DND-41 (cell line): Measurements from ENCODE around the gene GRAPL.
"Not testable (repeated sequence)": the region's sequence is repeated elsewhere in the genome, so short reads cannot be mapped to it uniquely, and the experiment has no call there.

Experiments used
- ATAC-seq: fragments of 200-7000 bp; cut with Tn5 transposase; 3 replicates; pipeline ENCODE4 v1.9.1; 2021; ENCODE audit warnings: low read depth; ENCODE audit not compliant: insufficient read depth
- DNase-seq: peaks from one replicate; pipeline ENCODE4 v3.0.0-alpha.2; 2020
- H2AFZ ChIP-seq: 2 replicates; pipeline ENCODE4 v1.6.0; 2012; ENCODE audit warnings: low read depth, low read length
- H3K27ac ChIP-seq: 2 replicates; pipeline ENCODE4 v1.5.1; 2012; ENCODE audit warnings: low read length, inconsistent platforms
- H3K27me3 ChIP-seq: fragments of 200-600 bp; sonication (generic); 2 replicates; pipeline ENCODE4 v1.6.0; 2012; ENCODE audit warnings: low read length, mild to moderate bottlenecking, inconsistent platforms; ENCODE audit not compliant: insufficient read depth, poor library complexity
- H3K36me3 ChIP-seq: 2 replicates; pipeline ENCODE4 v1.5.1; 2012; ENCODE audit warnings: low read length, inconsistent platforms; ENCODE audit not compliant: insufficient read depth
- H3K4me1 ChIP-seq: 2 replicates; pipeline ENCODE4 v1.5.1; 2012; ENCODE audit warnings: mild to moderate bottlenecking, low read length; ENCODE audit not compliant: insufficient read depth
- H3K4me2 ChIP-seq: 2 replicates; pipeline ENCODE4 v1.6.0; 2012; ENCODE audit warnings: mild to moderate bottlenecking, moderate library complexity, low read length, inconsistent platforms; ENCODE audit not compliant: insufficient read depth
- H3K4me3 ChIP-seq, 2 experiments: fragments of 200-600 bp in 1 of 2; shearing (Covaris generic) in 1 of 2; 2 replicates each; pipeline ENCODE4 v1.5.1; 2012 to 2016; ENCODE audit warnings: inconsistent platforms in 2 of 2, low read length in 2 of 2, mild to moderate bottlenecking in 2 of 2, low read depth in 1 of 2, moderate library complexity in 1 of 2
- H3K79me2 ChIP-seq: 2 replicates; pipeline ENCODE4 v1.6.0; 2012; ENCODE audit warnings: low read length, inconsistent platforms; ENCODE audit not compliant: insufficient read depth
- H3K9ac ChIP-seq: 2 replicates; pipeline ENCODE4 v1.6.0; 2012; ENCODE audit warnings: low read depth, mild to moderate bottlenecking, inconsistent platforms, low read length, moderate library complexity
- H3K9me3 ChIP-seq: 2 replicates; pipeline ENCODE4 v1.5.1; 2012; ENCODE audit warnings: low read length, moderate library complexity, mild to moderate bottlenecking, inconsistent platforms; ENCODE audit not compliant: insufficient read depth, severe bottlenecking
- H4K20me1 ChIP-seq: 2 replicates; pipeline ENCODE4 v1.6.0; 2012; ENCODE audit warnings: low read length; ENCODE audit not compliant: insufficient read depth

GRAPL gene

DNA sequence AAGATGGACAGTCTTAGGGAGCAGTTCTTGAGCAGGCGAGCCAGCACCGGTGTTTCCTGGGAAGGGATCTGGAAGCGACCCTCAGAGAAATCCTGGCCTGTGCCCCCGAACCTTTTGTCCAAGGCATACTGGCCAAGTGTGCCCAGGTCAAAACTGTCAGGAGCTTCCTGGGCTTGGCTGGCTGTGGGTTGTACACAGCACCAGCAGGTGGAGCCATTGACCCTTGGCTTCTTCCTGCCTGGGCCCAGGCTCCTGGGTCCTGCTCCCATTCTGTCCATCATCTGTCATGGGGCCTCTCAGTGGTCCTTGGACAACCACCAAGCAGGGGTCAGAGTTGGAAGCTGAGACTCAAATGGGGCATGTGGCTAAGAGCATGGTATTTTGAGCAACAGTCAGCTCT, 15.0 kb downstream of the GRAPL start:
- H3K4me2 ChIP-seq, H3K27me3 ChIP-seq, ATAC-seq, H3K4me3 ChIP-seq, H3K4me1 ChIP-seq, H2AFZ ChIP-seq, H4K20me1 ChIP-seq, H3K9ac ChIP-seq, H3K9me3 ChIP-seq, H3K79me2 ChIP-seq, H3K36me3 ChIP-seq, H3K27ac ChIP-seq, DNase-seq: not testable (repeated sequence)

DNA sequence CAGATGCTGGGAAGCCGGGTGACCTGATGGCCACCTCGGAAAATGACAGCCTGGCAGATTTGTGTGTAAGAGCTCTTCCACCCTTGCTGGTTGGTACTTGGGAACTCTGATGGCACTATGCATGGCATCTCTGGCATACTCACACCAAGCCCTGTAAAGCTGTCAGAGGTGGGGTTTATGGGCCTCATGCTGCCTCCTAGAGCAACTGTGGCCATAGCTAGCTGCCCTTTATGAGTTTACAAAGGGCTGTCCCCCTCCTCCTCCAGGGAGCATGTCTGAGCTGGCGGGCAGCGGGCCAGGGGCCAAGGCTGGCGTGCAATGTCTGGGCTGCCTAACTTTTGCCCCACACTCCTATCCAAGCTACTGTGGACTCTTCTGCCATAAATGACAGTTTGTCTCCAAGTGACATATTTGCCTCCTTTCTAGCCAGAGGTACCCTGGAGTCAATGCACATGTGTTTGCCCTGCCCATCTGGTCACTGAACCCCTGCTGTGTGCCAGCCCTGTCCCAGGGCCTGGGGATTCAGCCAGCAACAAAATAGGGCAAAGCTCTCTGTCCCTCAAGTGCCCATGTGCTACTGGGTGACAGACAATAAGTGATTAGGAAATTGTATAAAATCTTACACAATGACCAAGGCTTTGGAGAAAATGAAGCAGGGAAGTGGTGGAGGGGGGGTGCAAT, 15.8 kb downstream of the GRAPL start:
- H4K20me1 ChIP-seq, H3K27me3 ChIP-seq, H3K27ac ChIP-seq, DNase-seq, H3K4me2 ChIP-seq, H3K79me2 ChIP-seq, H3K36me3 ChIP-seq, H3K9me3 ChIP-seq, H3K4me1 ChIP-seq, ATAC-seq, H3K9ac ChIP-seq, H3K4me3 ChIP-seq, H2AFZ ChIP-seq: not testable (repeated sequence)

DNA sequence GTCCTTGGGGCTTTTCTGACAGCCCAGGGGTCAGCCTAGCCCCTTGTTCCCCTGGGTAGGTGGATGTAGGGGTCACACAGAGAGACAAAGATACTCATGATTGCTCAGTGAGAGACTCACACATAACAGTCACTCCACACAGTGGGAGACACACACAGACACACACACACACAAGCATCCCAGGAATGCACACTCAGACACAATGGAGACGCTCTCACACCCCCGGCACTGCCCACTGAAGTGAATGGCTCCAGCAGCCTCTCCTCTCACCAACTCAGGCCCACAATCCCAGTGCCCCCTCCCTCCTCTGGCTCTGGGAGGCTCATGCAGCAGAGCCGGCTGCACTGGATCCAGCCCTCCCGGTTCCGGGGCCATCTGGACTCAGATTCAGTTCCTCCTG, 17.0 kb downstream of the GRAPL start:
- H3K9me3 ChIP-seq, H3K4me1 ChIP-seq, H3K4me2 ChIP-seq, H3K27me3 ChIP-seq, H3K27ac ChIP-seq, H3K79me2 ChIP-seq, H4K20me1 ChIP-seq, H2AFZ ChIP-seq, H3K36me3 ChIP-seq, H3K9ac ChIP-seq, H3K4me3 ChIP-seq, ATAC-seq, DNase-seq: not testable (repeated sequence)

DNA sequence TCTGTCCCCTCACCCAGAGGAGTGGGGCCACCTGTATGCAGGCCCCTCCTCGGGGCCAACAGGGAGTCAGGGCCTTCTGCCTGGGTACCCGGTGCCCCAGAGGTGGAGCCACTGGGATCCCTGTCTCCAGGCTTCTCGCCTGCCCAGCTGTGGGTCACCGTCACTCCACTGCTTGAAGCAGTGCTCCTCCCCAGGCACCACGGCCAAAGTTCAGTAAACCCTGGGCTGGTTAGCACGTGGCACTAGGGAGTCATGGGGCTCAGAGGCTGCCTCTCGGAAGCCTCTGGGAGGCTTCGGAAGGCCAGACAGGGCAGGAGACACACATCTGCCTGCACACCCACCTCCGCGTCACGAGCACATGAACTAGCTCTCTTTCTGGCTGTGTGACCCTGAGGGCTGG, 18.1 kb downstream of the GRAPL start:
- not testable (repeated sequence) for H3K4me2 ChIP-seq, H3K9ac ChIP-seq, H2AFZ ChIP-seq, ATAC-seq, H3K79me2 ChIP-seq, H3K27ac ChIP-seq, H3K9me3 ChIP-seq, H3K4me3 ChIP-seq, H3K27me3 ChIP-seq, H4K20me1 ChIP-seq, H3K4me1 ChIP-seq, H3K36me3 ChIP-seq, DNase-seq

DNA sequence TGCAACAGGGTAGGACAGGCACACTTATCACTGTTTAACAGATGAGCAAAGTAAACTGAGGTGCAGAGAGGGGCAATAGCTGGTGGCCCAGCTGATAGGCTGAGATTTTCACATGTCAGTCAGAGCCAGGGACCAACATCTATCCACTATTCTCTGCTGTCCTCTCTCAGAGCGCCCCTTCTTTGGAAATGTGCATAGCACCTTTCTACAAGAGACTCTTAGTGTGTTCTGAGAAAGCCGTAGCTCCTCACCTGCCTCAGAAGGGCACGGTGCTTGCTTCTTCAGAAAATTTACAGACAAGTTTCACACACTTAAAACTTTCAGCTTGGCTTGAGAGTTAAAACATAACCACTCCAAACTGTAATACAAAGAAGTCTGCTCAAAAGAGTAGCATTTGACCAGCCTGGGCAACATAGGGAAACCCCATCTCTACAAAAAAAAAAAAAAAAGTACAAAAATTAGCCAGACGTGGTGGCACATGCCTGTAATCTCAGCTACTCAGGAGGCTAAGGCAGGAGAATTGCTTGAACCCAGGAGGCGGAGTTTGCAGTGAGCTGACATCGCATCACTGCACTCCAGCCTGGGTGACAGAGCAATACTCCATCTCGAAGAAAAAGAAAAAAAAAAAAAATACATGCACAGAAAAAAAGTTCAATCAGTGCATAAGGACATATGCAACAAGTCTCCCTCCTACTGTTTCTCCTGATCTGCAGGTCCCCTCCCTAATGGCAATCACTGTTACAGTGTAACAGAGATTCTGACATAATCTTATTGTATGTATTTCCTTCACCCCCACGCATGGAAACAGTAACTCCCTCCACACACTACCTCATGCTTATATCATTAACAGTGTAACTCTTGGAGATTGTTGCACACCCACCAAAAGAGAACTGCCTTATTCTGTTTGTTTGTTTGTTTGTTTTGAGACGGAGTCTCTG, 23.6 kb downstream of the GRAPL start:
- ATAC-seq, H3K4me3 ChIP-seq, H3K27ac ChIP-seq, DNase-seq, H3K79me2 ChIP-seq, H3K36me3 ChIP-seq, H2AFZ ChIP-seq, H3K4me1 ChIP-seq, H3K27me3 ChIP-seq, H3K9ac ChIP-seq, H3K9me3 ChIP-seq, H3K4me2 ChIP-seq, H4K20me1 ChIP-seq: not testable (repeated sequence)

- ATAC-seq, H3K9ac ChIP-seq, DNase-seq, H3K36me3 ChIP-seq, H3K4me2 ChIP-seq, H2AFZ ChIP-seq, H3K9me3 ChIP-seq, H3K4me1 ChIP-seq, H3K79me2 ChIP-seq, H3K27me3 ChIP-seq, H3K4me3 ChIP-seq, H3K27ac ChIP-seq, H4K20me1 ChIP-seq: not testable (repeated sequence)
These were observed 30.2 kb downstream of the GRAPL start for GRCh38 chr17:19157628-19158027.

GRCh38 chr17:19158478-19158877, 31.1 kb downstream of the GRAPL start:
- ATAC-seq, DNase-seq, H4K20me1 ChIP-seq, H2AFZ ChIP-seq, H3K4me2 ChIP-seq, H3K79me2 ChIP-seq, H3K9me3 ChIP-seq, H3K4me1 ChIP-seq, H3K27me3 ChIP-seq, H3K36me3 ChIP-seq, H3K27ac ChIP-seq, H3K4me3 ChIP-seq, H3K9ac ChIP-seq: not testable (repeated sequence)

DNA sequence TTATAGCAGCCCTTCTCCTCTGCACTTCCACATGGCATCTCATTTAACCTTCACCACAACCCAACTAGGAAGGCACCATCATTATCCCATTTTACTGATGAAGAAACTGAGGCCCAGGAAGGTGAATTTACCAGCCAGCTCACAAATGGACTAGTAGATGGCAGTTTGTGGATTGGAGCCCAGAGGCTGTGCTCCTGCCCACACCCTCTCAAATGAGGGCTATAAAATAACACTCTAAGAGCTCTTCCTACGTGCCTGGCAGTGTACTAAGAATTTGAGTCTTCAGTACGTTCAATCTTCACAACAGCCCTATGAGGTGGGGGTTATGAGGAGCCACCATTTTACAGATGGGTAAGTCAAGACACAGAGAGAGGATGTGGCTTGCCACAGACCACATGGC, 31.5 kb downstream of the GRAPL start:
- H3K36me3 ChIP-seq, H3K27me3 ChIP-seq, ATAC-seq, H3K79me2 ChIP-seq, DNase-seq, H3K27ac ChIP-seq, H3K4me2 ChIP-seq, H2AFZ ChIP-seq, H3K9ac ChIP-seq, H3K4me3 ChIP-seq, H3K9me3 ChIP-seq, H3K4me1 ChIP-seq, H4K20me1 ChIP-seq: not testable (repeated sequence)
